Heart left ventricle (tissue), 13 donors: ENCODE results near the gene KEAP1.

Experiments
- POLR2A ChIP-seq, 2 donors: fragments of 450-650 bp; IDR thresholded peaks; one replicate each; pipeline ENCODE4 v1.6.1; 2017; ENCODE audit warnings: antibody characterized with exemption in 2 of 2, mild to moderate bottlenecking in 2 of 2, moderate library complexity in 2 of 2
- TF ChIP-seq, protein P1 (sequence below), 12 donors: fragments of 200-600 bp; sonication (generic) in 4 of 12; IDR thresholded peaks; one replicate each; pipeline versions ENCODE4 v1.5.0 to v1.8.0; 2018 to 2022; ENCODE audit warnings: antibody characterized with exemption in 12 of 12, mild to moderate bottlenecking in 5 of 12
- donor health status: ischemic (EF 13 %, LVEDD 7.1; RV severe dilation, severe dysfunction).
- donor health status: DM: no; HTN: yes; CAD: no.
- donor health status: DM: no; HTN: no; CAD: no.
- donor health status: ischemic (EF 25% LVEDD 6.9; RV normal size, moderate dysfunction).
- donor health status: ischemic (EF 25% LVEDD 5.7; RV mildly dilated, moderate dysfunction).
- donor health status: ischemic (EF 35%, LVEDD 5.7; RV mildly dilated, moderate dysfunction).
- donor health status: nonischemic (EF 11% LVEDD 7.7; RV severe dilation, severe dysfunction).
- donor health status: DM: yes; HTN: yes; CAD: no.
- donor health status: PGD.
- donor health status: ischemic (EF 29% LVEDD 5.4; RV normal size, mild dysfunction).
- donor health status: nonischemic (EF 23%, LVEDD 6.1; RV moderate dilation, normal function).

- TF ChIP-seq, protein P1, sequence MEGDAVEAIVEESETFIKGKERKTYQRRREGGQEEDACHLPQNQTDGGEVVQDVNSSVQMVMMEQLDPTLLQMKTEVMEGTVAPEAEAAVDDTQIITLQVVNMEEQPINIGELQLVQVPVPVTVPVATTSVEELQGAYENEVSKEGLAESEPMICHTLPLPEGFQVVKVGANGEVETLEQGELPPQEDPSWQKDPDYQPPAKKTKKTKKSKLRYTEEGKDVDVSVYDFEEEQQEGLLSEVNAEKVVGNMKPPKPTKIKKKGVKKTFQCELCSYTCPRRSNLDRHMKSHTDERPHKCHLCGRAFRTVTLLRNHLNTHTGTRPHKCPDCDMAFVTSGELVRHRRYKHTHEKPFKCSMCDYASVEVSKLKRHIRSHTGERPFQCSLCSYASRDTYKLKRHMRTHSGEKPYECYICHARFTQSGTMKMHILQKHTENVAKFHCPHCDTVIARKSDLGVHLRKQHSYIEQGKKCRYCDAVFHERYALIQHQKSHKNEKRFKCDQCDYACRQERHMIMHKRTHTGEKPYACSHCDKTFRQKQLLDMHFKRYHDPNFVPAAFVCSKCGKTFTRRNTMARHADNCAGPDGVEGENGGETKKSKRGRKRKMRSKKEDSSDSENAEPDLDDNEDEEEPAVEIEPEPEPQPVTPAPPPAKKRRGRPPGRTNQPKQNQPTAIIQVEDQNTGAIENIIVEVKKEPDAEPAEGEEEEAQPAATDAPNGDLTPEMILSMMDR (IDR thresholded peaks at IDR 0.05), result no peak
- no peak for TF ChIP-seq POLR2A (IDR thresholded peaks at IDR 0.05)
Measured at GRCh38 chr19:10439588-10439987, 63.6 kb downstream of the KEAP1 start.
